Stimulated activated CD8-positive, alpha-beta memory T cell treated with anti-CD3 and anti-CD28 coated beads, Interleukin-15, amount 100 ng/mL, for 48 hours (primary cell): ENCODE results near the gene RGS7.

Experiments
- DNase-seq, 2 donors: peaks; one replicate each; pipeline ENCODE4 v3.0.0-alpha.2; 2020; ENCODE audit warnings: low read depth in 2 of 2

RGS7 gene

DNA sequence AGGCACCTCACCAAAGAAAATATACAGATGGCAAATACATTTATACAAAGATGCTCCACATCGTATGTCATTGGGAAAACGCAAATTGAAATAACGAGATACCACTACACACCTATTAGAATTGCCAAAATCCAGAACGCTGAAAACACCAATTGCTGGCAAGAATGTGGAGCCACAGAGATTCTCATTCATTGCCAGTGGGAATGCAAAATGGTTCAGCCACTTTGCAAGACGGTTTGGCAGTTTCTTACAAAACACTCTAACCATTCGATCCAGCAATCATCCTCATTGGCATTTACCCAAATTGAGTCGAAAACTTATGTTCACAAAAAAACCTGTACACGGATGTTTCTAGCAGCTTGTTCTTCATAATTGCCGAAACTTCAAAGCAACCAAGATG lies 521.7 kb downstream of the RGS7 start:
- no peak for DNase-seq

DNA sequence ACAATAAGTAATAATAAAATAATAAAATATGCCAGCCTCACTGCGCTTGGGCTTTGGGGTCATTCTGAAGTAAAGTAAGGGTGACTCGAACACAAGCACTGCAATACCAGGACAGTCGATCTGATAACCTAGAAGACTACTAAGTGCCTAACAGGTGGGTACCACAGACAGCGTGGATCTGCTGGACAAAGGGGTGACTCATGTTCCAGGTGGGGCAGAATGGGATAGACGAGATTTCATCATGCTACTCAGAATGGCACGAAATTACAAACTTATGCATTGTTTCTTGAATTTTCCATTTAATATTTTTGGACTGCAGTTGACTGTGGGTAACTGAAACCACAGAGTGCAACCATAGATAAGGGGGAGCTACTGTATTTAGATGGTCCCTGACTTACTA lies 523.9 kb downstream of the RGS7 start:
- DNase-seq = no peak

DNA sequence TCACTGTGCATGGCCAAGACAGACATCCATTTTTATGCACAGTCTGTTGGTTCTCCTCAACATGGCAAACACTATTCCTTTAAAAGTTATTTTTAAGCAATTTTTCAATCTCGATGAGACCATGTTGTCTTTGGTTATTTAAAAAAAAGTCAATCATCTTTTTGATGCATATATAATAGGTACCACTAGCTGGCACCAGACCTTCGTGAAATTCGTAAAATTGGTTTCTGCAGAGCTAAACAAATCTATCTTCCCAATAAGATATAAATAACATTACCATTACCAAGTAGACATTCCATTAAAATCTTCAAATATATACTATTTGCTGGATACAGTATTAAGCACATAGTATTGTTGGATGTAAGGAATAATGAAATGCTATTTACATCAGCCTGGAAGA lies 525.1 kb downstream of the RGS7 start:
- DNase-seq = no peak

DNA sequence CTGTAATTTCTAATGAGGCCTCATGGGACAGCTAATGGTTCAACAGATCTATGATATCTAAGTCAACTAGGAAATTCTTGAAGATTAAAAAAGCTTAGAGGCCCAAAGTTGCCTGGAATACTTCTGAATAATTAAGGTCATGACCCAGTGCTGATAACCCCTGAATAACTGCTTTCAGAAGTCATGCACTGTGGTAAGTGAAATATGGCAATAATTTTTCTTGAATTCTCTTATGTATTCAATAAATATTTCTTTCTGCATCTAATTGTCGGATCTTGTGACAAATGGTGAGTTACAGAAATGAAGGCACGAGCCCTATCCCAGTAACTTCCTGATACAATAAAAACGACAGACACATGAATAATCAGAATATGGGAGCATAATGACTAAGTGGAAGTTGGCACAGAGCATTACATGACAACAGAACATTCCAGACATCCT lies 525.8 kb downstream of the RGS7 start:
- no peak for DNase-seq

DNA sequence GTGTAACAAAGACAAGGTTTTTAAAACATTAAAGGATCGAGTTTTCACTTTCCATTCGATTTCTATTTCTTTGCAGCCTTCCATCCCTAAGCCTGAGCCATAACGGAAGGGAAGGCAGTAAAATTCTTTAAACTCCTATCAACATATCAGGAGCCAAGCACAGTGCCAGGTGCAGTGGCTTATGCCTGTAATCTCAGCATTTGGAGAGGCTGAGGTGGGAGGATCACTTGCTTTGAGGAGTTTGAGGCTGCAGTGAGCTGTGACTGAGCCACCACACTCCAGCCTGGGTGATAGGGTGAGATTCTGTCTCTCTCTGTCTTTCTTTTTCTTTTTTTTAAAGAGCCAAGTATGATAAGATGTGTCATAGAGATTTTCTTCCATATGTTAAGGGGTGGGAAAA lies 527.5 kb downstream of the RGS7 start:
- DNase-seq = no peak

DNA sequence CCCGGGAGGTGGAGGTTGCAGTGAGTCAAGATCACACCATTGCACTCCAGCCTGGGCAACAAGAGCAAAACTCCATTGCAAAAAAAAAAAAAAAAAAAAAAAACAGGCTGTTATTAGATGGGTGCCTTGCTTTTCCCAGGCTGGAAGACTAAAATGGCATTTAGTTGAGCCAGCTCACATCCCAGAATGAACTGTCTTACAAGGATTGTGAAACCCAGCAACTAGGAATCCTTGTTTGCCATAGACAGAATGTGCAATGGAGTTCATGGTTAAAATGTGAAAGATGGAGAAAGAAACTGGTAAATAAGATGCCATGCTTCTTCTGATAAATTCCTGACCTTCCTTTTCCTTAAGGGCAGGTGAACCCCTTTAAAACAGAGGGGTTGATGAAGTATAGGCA lies 529.2 kb downstream of the RGS7 start:
- no peak for DNase-seq

DNA sequence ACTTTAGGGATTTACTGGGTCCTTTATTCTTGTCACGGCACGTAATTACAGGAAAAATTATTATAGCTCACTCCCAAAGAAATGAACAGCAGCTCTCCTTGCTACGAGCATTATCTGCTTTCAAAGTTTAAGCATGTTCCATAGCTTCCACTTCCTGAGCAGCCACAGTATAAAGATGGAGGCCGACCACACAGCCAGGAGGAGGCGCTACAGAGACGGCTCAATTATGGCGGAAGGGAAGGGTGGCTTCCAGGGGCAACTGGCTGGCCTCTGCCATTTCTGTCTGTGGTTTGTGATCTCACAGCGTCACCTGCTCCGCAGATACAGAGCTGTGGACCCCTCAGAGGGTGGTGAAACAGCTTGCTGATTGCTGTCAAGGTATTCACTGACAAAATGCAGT lies 532.8 kb downstream of the RGS7 start:
- DNase-seq = no peak

DNA sequence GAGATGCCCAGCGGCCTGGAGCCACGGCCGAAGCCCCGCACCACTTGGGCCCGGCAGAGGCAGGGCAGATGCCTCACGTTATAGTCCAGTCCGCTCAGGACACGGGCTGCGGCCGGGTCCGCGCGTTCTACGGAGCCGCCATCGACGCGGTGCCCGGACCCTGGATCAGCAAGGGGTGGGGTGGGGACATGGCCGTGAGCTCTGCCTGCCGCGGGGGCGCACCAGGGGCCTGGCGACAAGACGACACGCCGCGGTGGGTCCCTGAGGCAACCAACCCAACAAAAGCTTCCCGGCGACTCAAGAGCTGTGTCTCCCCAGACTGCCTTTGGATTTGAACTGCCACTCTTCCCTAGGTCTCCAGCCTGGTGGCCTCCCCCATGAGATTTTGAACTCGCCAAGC lies 533.6 kb downstream of the RGS7 start:
- no peak for DNase-seq

DNA sequence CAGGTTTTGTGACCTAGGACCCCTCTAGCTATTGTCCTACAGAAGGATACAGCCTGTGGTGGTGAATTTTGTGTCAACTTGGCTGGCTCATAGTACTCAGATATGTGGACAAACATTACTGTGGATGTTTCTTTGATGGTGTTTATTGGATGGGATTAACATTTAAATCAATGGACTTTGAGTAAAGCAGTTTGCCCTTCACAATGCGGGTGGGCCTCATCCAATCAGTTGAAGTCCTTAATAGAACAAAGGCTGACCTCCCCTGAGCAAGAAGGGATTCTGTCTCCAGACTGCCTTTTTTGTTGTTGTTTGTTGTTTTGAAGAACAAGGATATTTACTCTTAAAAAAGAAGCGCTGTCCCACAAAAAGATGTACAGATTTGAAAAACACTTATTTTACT lies 535.1 kb downstream of the RGS7 start:
- no peak for DNase-seq

DNA sequence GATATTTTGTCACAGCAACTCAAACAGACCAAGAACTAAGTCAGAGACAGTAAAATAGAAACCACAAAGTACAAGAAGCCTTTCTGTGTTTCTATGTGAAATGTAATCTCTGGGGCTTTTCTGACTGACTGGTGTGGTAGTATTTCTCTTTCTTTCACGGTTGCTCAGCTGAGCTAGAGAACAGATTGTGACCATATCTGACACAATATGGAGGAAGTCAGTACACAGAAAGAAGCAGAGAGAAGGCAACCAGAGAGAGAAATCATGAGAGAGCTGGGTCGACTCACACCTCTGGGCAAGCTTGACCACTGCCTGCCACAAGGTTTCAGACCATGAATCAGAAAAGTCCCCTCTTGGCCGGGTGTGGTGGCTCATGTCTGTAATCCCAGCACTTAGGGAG lies 536.2 kb downstream of the RGS7 start:
- DNase-seq = no peak

DNA sequence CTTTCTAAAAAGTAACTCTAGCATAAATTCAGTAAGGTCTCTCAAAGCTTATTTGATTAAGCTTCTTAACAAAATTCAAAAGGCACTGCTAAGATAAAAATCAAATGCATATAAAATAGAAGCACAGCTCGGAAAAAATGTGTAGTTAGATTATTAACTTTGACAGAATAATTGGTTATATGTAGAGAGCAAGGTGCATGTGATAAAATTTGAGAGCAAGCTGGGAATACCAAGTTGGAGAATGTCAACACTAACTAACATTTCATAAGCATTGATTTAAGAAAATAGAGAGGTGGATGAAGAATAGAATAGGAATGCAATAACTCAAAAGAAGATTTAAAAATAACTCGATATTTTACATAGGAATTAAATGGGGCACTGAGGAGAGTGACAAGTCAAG lies 540.5 kb downstream of the RGS7 start:
- DNase-seq = no peak

DNA sequence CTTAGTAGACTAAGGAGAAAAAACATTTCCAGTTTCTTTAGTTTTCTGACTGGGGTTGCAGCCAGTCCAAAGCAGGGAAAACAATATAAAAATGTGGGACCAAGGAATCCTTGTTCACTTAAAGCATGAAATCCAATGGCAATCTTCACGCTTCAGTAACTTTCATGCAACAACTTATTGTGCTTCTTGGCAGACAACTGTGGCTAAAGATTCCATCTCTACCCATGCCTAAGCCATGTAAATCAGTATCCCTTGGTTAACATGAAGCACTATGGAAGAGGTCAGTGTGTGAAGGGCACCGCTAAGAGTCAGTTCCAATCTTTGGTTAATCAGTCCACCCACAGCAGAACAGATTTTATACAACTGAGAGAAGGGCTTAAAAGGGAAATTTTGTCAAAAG lies 543.3 kb downstream of the RGS7 start:
- no peak for DNase-seq

DNA sequence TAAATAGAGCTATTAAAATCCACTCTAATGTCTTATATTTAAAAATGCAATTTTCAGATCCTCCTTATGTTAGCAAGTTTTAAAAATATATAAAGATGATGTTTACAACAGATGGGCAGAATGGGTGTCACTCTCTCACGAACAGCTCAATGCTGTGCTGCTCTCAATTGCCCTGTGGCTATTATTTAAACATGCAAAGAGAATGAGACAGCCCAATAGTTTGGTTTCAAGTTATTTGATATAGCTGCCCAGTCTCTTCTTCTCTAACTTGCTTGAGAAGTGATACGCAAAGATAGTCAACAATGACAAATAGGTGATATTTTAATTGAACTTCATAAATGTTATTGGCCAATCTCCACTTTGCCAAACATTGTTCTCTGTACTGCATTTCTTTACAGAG lies 545.7 kb downstream of the RGS7 start:
- DNase-seq = no peak

DNA sequence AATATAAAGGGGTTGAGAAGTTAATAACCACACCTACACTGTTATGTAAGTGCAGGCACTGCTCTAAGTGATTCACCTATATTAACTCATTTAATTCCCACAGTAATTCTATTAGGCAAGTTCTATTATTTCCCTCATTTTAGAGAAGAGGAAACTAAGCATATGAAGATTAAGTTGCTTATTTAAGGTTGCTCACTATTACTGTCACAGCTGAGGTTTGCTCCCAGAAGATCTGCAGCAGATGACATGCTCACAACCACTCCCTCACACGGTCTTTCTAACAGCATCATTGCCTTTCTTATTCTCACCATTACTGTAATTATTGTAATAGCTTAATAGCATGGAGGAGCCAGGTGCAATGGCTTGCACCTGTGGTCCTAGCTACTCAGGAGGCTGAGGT lies 548.6 kb downstream of the RGS7 start:
- no peak for DNase-seq

DNA sequence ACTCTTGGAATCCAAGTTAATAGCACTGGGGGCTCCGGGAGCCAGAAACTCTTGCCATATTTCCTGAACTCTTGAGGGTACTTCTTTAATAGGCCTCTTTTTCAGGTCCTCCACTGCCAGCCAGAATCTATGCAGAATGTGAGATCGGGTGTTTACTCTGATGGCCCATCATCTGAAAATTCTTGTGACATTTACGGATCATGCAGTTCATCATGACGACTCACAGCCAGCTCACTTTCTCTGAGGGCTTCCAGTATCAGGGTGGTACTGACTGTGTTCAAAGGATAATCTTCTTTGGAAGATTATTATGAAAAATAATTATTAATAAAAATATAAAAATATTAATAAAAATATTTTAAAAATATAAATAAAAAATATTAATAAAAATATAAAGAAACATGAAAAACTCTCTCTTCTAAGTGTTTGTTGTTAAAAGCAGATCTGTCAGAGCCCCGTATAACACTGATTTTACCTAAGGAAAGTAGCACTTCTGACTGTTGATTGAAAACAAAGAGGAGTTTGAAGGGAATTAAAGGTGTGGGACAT lies 550.7 kb downstream of the RGS7 start:
- no peak for DNase-seq

DNA sequence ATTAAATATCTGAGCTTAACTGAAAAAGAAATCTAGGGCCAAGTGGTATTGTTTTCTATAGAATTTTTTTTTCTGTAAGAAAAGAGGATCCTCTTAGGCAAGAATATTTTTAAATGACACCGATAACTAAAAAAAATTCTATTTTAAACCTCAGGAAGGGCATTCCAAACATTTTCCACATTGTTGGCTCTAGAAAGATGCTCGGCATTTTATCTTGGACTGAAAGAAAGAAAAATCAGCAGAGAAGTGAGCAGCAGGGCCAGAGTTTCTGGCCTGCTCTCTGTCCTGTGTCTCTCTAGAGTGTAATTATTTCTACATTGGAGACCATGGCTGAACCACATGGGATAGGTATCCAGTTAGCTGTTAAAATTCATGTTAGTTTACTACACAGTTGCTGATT lies 552.5 kb downstream of the RGS7 start:
- DNase-seq = no peak

DNA sequence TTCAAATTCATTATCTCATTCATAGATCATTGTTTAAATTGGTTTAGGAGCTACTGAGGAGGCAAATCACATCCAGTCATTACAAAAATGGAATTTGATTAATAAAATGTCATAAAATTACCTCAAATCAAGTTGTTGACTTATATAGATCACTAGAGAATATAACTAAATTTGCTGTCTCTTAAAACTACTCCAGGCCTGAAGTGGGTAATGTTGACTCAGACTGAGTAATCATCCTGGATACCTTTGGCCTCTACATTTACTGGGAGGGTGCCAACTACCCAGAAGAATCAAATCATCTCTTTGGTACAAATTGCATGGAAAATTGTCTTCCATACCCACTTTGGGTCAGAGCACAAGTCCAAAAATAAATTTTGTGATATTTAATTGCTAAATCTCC lies 553.9 kb downstream of the RGS7 start:
- no peak for DNase-seq

DNA sequence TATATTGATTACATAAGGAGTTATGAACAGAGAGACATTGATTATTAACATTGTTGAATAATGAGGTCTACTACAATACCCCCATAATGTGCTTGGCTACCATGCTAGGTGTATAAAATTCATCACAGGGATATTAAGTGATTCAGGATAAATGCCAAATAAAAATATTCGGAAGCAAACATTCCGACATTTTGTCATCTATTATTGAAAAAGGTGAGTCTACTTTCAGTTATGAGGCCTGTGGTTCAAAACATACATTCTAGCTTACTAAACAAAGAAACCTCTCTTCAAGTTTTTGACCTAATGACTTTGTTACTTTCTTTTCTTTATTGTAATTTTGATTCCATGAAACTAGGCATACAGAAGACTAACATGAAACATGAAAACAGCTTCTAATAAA lies 554.7 kb downstream of the RGS7 start:
- no peak for DNase-seq

DNA sequence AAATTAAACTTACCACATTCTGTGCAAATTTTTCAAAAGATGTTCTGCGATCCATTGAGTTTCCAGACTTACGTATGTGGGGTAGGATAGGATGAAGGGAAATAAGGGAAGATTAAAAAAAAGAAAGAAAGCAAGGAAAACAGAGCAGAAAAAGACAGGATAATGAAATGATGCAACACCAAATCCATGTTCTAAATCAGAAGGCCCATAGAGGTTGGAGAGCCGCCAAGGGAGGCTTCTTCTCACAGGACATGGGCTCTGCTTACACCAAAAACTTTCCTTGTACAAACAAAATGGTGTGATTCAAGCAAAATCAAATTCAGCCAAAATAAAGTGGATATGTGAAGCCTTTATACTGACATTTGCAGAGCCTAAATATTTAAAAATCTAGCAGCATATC lies 555.6 kb downstream of the RGS7 start:
- no peak for DNase-seq

DNA sequence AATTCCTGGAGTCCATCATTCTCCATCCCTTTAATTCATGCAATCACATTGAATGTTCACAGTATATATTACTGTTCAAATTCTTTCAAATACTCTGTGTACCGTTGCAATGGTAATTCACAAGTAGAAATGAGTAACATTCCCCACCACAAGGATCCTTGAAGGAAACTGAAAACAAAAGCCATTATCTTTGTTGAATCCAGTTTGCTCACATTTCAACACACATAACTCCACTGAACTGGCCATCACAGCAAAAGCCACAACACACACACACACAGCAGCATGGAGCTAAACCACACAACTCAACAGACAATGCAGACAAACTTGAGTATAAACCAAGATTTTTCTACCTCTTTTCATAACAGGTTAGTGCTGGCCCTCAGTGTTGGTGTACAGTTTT lies 556.7 kb downstream of the RGS7 start:
- DNase-seq = no peak

DNA sequence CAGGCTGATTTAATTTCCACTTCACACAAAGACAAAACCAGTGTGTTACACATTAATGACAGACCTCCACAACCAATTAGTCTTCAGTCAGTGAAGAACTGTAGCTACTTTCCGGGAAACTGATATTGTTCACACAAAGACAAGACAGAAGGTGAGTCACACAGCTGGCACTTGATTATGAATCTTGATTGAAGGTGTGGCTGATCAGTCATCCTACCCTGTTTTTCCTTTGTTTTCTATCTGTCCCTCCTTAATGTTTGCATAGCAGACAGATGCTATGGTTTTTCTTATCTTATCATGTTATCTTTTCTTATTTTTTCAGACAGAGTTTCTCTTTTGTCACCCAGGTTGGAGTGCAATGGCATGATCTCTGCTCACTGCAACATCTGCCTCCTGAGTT lies 560.0 kb downstream of the RGS7 start:
- DNase-seq = no peak

DNA sequence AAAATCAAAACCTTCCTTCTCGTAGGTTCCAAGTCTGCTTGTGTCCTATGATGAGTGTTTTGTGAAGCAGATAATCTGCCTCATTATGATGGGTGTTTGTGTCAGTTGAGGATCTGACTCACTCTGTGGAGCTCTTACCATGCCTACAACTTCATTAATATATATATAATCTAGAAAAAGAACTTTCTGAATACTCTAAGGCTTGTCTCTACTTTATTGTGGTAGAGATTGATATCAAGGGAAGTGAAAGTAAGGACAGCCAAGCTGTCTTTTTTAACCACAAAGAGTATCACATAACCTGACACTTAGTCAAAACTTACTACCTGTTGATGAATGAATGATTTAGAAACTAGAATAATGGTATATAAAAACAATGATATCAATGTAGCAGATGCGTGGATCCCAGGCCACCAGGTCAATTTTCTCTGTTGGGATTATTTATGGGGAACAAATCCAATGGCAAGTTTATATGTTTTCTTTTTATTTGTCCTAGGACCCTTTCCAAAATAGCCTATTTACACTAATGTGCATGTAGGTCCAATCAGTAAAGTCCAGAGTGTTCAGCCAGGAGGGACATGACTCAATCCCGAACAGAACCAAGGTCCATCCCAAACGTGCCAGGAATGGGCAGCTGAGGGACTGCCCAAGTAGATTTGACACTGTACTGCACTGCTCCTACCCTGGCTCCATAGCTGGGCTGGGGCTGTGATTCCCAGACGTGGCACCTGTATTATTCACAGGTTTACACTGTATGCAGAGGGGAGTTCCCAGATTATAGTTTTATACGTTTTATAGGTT lies 562.8 kb downstream of the RGS7 start:
- no peak for DNase-seq

DNA sequence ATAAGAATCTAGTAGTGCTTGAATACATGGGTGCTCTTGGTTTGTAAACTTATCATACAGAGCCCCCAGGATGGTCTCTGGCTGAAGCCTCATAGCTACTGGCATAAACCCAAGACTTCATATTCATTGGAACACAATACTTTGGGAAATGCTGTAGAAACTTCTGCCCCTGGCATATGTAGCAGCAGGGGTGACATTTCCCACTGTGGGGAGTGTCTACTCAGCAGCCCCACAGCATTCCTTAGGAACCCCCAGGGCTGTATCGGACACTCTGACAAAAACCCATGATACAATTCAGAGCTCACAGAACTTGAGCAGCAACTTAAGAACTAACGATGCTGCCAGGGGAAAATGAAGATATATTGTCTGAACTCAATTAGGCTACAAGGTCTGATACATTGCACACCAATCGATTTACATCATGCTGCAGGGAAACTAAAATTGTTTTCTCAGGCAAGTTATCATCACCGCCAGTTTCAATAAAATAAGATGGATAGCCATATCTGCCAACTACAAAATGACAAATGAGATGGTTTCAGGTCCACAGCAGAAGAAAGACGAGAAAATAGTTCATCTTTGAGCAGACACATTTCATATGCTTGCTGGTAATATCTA lies 564.0 kb downstream of the RGS7 start:
- DNase-seq = no peak

DNA sequence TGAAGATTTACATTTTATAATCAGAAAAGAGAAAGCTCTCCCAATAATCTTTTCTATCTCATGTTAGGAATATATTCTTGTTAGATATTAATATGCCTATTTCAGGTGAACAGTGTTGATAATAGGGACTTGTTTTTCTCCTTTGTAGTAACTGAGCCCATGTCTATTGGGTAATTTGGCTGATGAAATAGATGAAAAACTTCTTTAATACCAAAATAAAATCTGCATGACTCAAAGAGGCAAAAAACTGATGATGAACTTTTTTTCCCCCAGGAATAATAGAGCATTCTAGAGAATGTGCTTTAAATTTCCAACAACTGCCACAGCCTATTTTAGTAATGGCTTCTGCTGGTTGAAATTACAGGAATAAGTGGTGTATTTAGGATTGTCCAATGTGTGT lies 566.1 kb downstream of the RGS7 start:
- no peak for DNase-seq
